HepG2 (cell line): ENCODE measurements around the gene PLEKHG2. TPM values are rescaled to one million over a fixed set of nuclear protein-coding genes. Genes with fewer than 3 reads are reported as not detected.

Experiments used
- CEBPB ChIP-seq: IDR thresholded peaks from 2 replicates; pipeline ENCODE4 v1.6.1; 2011; ENCODE audit warnings: low read depth, low read length, improper control_type of control experiment, borderline replicate concordance
- HOXA3 ChIP-seq: sonication (generic); formaldehyde crosslinking; IDR thresholded peaks from 2 replicates; pipeline ENCODE4 v1.5.0; 2020; ENCODE audit warnings: missing genetic modification reagents
- MEIS1 ChIP-seq: sonication (generic); formaldehyde crosslinking; IDR thresholded peaks from 2 replicates; pipeline ENCODE4 v1.9.0; 2021; ENCODE audit warnings: mild to moderate bottlenecking, missing genetic modification reagents, moderate library complexity, borderline replicate concordance
- SIX1 ChIP-seq: sonication (generic); formaldehyde crosslinking; IDR thresholded peaks from 2 replicates; pipeline ENCODE4 v1.4.0; 2020; ENCODE audit warnings: missing genetic modification reagents, borderline replicate concordance
- THYN1 ChIP-seq: sonication (generic); formaldehyde crosslinking; IDR thresholded peaks from 2 replicates; pipeline ENCODE4 v1.8.1; 2023; ENCODE audit warnings: low read depth, mild to moderate bottlenecking, moderate library complexity, missing genetic modification reagents, borderline replicate concordance
- ZNF446 ChIP-seq: sonication (generic); formaldehyde crosslinking; IDR thresholded peaks from 2 replicates; pipeline ENCODE4 v1.5.0; 2020; ENCODE audit warnings: mild to moderate bottlenecking, missing genetic modification reagents
- ZNF775 ChIP-seq: sonication (generic); formaldehyde crosslinking; IDR thresholded peaks from 2 replicates; pipeline ENCODE4 v1.4.0; 2020; ENCODE audit warnings: missing genetic modification reagents, mild to moderate bottlenecking, moderate library complexity, borderline replicate concordance
- ZNF841 ChIP-seq: sonication (generic); formaldehyde crosslinking; IDR thresholded peaks from 2 replicates; pipeline ENCODE4 v1.8.1; 2023; ENCODE audit warnings: missing genetic modification reagents, borderline replicate concordance
- polyA plus RNA-seq, 8 experiments: library from polyadenylated mRNA; depleted of rRNA in 3 of 8; stranded (reverse) in 7 of 8; unstranded in 1 of 8; fragments of >200 nt; fragmentation: Illumina TruSeq in 4 of 8; extraction: Trizol in 4 of 8; gene quantifications; 2 replicates each; pipeline versions ENCODE4 v1.2.1 to v1.2.3, GENCODE V29; 2011 to 2016; ENCODE audit warnings: low read depth in 4 of 8, missing spikeins in 1 of 8, mixed read lengths in 1 of 8; ENCODE audit not compliant: insufficient read depth in 1 of 8
- total RNA-seq, 5 experiments: library from RNA; depleted of rRNA; stranded (reverse); fragments of >200 nt; fragmentation: Illumina TruSeq; extraction: Trizol; gene quantifications; 2 replicates each; pipeline ENCODE4 v1.2.3, GENCODE V29; 2016; ENCODE audit warnings: low read depth in 1 of 5
- TF ChIP-seq, protein P1 (sequence below): sonication (generic); formaldehyde crosslinking; IDR thresholded peaks from one replicate; pipeline ENCODE4 v1.5.1; 2020; ENCODE audit warnings: mild to moderate bottlenecking, missing genetic modification reagents; ENCODE audit errors: not compliant biosample characterization
- TF ChIP-seq, protein P2 (sequence below): sonication (generic); formaldehyde crosslinking; IDR thresholded peaks from 2 replicates; pipeline ENCODE4; 2020; ENCODE audit warnings: missing genetic modification reagents, mild to moderate bottlenecking, borderline replicate concordance
- TF ChIP-seq, protein P3 (sequence below): fragments of 450-650 bp; IDR thresholded peaks from 2 replicates; pipeline ENCODE4 v1.6.1; 2017; ENCODE audit warnings: mild to moderate bottlenecking
- TF ChIP-seq, protein P4 (sequence below): sonication (generic); formaldehyde crosslinking; IDR thresholded peaks from 2 replicates; pipeline ENCODE4 v1.4.0; 2020; ENCODE audit warnings: mild to moderate bottlenecking, missing genetic modification reagents, borderline replicate concordance

PLEKHG2 gene
- total and polyA plus RNA-seq, 2 of the 13 experiments (the other 11 are each of a cell fraction or from before 2014, with no cell fraction given) = 3.6 to 6.8 TPM

DNA sequence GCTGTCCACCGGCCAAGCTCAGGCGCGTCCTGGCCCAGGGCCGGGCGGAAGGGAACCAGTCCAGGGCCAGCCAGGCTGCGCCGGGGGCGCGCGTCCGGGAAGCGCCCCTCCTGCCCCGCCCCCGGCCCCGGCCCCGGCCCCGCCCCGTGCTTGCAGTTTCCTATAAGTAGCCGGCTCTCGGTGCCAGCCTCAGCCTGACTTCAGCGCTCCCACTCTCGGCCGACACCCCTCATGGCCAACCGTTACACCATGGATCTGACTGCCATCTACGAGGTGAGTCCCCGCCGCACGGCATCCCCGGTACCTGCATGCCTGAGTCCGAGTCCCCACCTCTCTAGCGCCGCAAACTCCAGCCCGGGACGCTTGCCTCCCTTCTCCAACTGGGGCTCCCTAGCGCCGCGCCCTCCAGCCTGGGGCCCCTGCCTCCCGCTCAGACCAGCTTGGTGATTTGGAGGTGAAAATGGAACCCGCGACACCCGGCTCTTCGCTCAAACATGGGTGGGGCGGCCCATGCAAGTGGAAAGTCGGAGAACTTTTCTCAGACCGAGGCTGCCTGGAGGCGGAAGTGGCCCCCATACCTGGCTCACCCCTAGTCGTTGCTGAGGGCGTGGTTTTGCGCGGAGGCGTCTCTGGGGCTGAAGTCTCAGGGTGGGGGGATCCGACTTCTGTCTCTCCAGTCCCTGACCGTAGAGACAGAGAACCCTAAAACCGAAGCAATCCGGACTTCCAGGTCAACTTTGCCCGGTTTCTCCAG is 5.6 kb upstream of the PLEKHG2 start, which contains the start of gene ZFP36 (continued):
- TF ChIP-seq, protein P1, sequence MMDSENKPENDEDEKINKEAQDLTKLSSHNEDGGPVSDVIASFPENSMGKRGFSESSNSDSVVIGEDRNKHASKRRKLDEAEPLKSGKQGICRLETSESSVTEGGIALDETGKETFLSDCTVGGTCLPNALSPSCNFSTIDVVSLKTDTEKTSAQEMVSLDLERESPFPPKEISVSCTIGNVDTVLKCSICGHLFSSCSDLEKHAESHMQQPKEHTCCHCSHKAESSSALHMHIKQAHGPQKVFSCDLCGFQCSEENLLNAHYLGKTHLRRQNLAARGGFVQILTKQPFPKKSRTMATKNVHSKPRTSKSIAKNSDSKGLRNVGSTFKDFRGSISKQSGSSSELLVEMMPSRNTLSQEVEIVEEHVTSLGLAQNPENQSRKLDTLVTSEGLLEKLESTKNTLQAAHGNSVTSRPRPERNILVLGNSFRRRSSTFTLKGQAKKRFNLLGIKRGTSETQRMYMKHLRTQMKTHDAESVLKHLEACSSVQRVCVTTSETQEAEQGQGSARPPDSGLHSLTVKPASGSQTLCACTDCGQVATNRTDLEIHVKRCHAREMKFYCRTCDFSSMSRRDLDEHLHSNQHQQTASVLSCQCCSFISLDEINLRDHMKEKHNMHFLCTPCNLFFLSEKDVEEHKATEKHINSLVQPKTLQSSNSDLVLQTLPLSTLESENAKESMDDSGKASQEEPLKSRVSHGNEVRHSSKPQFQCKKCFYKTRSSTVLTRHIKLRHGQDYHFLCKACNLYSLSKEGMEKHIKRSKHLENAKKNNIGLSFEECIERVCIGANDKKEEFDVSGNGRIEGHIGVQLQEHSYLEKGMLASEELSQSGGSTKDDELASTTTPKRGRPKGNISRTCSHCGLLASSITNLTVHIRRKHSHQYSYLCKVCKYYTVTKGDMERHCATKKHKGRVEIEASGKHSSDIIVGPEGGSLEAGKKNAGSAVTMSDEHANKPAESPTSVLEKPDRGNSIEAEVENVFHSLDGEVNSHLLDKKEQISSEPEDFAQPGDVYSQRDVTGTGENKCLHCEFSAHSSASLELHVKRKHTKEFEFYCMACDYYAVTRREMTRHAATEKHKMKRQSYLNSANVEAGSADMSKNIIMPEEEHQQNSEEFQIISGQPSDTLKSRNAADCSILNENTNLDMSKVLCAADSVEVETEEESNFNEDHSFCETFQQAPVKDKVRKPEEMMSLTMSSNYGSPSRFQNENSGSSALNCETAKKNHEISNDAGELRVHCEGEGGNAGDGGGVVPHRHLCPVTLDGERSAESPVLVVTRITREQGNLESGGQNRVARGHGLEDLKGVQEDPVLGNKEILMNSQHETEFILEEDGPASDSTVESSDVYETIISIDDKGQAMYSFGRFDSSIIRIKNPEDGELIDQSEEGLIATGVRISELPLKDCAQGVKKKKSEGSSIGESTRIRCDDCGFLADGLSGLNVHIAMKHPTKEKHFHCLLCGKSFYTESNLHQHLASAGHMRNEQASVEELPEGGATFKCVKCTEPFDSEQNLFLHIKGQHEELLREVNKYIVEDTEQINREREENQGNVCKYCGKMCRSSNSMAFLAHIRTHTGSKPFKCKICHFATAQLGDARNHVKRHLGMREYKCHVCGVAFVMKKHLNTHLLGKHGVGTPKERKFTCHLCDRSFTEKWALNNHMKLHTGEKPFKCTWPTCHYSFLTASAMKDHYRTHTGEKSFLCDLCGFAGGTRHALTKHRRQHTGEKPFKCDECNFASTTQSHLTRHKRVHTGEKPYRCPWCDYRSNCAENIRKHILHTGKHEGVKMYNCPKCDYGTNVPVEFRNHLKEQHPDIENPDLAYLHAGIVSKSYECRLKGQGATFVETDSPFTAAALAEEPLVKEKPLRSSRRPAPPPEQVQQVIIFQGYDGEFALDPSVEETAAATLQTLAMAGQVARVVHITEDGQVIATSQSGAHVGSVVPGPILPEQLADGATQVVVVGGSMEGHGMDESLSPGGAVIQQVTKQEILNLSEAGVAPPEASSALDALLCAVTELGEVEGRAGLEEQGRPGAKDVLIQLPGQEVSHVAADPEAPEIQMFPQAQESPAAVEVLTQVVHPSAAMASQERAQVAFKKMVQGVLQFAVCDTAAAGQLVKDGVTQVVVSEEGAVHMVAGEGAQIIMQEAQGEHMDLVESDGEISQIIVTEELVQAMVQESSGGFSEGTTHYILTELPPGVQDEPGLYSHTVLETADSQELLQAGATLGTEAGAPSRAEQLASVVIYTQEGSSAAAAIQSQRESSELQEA (CRISPR knock-in tag) = peak; percentile 58
- TF ChIP-seq MEIS1 (CRISPR knock-in tag) (no peak), THYN1 (CRISPR knock-in tag) (no peak), ZNF446 (CRISPR knock-in tag) (peak; percentile 75), SIX1 (CRISPR knock-in tag) (no peak), HOXA3 (CRISPR knock-in tag) (no peak), ZNF775 (CRISPR knock-in tag) (no peak), ZNF841 (no peak), CEBPB (no peak)
- TF ChIP-seq, protein P2, sequence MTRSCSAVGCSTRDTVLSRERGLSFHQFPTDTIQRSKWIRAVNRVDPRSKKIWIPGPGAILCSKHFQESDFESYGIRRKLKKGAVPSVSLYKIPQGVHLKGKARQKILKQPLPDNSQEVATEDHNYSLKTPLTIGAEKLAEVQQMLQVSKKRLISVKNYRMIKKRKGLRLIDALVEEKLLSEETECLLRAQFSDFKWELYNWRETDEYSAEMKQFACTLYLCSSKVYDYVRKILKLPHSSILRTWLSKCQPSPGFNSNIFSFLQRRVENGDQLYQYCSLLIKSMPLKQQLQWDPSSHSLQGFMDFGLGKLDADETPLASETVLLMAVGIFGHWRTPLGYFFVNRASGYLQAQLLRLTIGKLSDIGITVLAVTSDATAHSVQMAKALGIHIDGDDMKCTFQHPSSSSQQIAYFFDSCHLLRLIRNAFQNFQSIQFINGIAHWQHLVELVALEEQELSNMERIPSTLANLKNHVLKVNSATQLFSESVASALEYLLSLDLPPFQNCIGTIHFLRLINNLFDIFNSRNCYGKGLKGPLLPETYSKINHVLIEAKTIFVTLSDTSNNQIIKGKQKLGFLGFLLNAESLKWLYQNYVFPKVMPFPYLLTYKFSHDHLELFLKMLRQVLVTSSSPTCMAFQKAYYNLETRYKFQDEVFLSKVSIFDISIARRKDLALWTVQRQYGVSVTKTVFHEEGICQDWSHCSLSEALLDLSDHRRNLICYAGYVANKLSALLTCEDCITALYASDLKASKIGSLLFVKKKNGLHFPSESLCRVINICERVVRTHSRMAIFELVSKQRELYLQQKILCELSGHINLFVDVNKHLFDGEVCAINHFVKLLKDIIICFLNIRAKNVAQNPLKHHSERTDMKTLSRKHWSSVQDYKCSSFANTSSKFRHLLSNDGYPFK (CRISPR knock-in tag) = no peak
- TF ChIP-seq, protein P3, sequence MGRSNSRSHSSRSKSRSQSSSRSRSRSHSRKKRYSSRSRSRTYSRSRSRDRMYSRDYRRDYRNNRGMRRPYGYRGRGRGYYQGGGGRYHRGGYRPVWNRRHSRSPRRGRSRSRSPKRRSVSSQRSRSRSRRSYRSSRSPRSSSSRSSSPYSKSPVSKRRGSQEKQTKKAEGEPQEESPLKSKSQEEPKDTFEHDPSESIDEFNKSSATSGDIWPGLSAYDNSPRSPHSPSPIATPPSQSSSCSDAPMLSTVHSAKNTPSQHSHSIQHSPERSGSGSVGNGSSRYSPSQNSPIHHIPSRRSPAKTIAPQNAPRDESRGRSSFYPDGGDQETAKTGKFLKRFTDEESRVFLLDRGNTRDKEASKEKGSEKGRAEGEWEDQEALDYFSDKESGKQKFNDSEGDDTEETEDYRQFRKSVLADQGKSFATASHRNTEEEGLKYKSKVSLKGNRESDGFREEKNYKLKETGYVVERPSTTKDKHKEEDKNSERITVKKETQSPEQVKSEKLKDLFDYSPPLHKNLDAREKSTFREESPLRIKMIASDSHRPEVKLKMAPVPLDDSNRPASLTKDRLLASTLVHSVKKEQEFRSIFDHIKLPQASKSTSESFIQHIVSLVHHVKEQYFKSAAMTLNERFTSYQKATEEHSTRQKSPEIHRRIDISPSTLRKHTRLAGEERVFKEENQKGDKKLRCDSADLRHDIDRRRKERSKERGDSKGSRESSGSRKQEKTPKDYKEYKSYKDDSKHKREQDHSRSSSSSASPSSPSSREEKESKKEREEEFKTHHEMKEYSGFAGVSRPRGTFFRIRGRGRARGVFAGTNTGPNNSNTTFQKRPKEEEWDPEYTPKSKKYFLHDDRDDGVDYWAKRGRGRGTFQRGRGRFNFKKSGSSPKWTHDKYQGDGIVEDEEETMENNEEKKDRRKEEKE = no peak
- TF ChIP-seq, protein P4, sequence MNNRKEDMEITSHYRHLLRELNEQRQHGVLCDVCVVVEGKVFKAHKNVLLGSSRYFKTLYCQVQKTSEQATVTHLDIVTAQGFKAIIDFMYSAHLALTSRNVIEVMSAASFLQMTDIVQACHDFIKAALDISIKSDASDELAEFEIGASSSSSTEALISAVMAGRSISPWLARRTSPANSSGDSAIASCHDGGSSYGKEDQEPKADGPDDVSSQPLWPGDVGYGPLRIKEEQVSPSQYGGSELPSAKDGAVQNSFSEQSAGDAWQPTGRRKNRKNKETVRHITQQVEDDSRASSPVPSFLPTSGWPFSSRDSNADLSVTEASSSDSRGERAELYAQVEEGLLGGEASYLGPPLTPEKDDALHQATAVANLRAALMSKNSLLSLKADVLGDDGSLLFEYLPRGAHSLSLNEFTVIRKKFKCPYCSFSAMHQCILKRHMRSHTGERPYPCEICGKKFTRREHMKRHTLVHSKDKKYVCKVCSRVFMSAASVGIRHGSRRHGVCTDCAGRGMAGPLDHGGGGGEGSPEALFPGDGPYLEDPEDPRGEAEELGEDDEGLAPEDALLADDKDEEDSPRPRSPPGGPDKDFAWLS (CRISPR knock-in tag) = no peak
